ENCODE data around the gene R3HDM4.

DNA sequence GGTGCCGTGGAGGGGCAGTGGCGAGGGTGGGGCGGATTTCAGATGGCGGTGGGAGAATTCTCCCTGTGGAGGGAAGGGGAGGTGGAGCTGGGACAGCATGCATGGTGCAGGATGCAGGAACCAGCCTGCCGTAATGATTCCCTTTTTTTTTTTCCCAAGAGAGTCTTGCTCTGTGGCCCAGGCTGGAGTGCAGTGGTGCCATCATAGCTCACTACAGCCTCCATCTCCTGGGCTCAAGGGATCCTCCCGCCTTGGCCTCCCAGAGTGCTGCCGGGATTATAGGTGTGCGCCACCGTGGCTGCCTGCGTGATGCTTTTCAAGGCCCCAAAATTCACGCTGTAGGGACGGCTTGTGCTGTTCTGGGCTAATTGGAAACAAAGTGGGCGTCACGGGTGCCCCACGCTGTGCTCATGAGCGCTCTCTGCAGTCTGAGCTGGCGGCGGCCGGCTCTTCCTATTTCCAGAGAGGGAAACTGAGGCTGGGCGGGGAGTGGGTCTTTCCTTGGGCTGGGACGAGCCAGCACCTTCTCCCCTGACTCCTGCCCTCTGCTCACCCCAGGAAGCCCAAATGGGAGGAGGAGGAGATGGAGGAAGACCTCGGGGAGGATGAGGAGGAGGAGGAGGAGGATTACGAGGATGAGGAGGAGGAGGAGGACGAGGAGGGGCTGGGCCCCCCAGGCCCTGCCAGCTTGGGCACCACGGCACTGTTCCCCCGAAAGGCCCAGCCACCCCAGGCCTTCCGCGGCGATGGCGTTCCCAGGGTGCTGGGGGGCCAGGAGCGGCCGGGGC lies 19.0 kb upstream of the R3HDM4 start:
- TF ChIP-seq, protein P1, sequence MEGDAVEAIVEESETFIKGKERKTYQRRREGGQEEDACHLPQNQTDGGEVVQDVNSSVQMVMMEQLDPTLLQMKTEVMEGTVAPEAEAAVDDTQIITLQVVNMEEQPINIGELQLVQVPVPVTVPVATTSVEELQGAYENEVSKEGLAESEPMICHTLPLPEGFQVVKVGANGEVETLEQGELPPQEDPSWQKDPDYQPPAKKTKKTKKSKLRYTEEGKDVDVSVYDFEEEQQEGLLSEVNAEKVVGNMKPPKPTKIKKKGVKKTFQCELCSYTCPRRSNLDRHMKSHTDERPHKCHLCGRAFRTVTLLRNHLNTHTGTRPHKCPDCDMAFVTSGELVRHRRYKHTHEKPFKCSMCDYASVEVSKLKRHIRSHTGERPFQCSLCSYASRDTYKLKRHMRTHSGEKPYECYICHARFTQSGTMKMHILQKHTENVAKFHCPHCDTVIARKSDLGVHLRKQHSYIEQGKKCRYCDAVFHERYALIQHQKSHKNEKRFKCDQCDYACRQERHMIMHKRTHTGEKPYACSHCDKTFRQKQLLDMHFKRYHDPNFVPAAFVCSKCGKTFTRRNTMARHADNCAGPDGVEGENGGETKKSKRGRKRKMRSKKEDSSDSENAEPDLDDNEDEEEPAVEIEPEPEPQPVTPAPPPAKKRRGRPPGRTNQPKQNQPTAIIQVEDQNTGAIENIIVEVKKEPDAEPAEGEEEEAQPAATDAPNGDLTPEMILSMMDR (IDR thresholded peaks at IDR 0.05; ENCODE audit: low read depth, low read length) = no peak
- no peak for TF ChIP-seq MYC (IDR thresholded peaks at IDR 0.05; ENCODE audit: low read depth, low read length)
- TF ChIP-seq POLR2A (IDR thresholded peaks at IDR 0.05; ENCODE audit: extremely low read depth, insufficient read length) = no peak
- TF ChIP-seq, protein P2, sequence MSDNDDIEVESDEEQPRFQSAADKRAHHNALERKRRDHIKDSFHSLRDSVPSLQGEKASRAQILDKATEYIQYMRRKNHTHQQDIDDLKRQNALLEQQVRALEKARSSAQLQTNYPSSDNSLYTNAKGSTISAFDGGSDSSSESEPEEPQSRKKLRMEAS (IDR thresholded peaks at IDR 0.05; ENCODE audit: low read depth, low read length) = no peak

Measured in NB4 (cell line).